HepG2 (cell line): Measurements from ENCODE around the gene VEGFA. TPM values are rescaled to one million over a fixed set of nuclear protein-coding genes. Genes with fewer than 3 reads are reported as not detected.

Source experiments
- HHEX ChIP-seq: IDR thresholded peaks from 2 replicates; pipeline ENCODE4 v1.6.1; 2016; ENCODE audit warnings: control low read depth
- MAF1 ChIP-seq: sonication (generic); formaldehyde crosslinking; IDR thresholded peaks from 2 replicates; pipeline ENCODE4 v1.5.0; 2020; ENCODE audit warnings: missing genetic modification reagents, borderline replicate concordance
- NR2F6 ChIP-seq, 2 experiments: IDR thresholded peaks; 2 replicates each; pipeline ENCODE4 v1.6.1; 2016; ENCODE audit warnings: antibody characterized with exemption in 1 of 2, mild to moderate bottlenecking in 1 of 2
- SP2 ChIP-seq: sonication (generic); formaldehyde crosslinking; IDR thresholded peaks from 2 replicates; pipeline ENCODE4 v1.5.1; 2020; ENCODE audit warnings: mild to moderate bottlenecking, missing genetic modification reagents
- SPEN ChIP-seq: sonication (generic); formaldehyde crosslinking; IDR thresholded peaks from 2 replicates; pipeline ENCODE4 v1.5.1; 2020; ENCODE audit warnings: low read depth, mild to moderate bottlenecking, missing genetic modification reagents
- polyA plus RNA-seq, 8 experiments: library from polyadenylated mRNA; depleted of rRNA in 3 of 8; stranded (reverse) in 7 of 8; unstranded in 1 of 8; fragments of >200 nt; fragmentation: Illumina TruSeq in 4 of 8; extraction: Trizol in 4 of 8; gene quantifications; 2 replicates each; pipeline versions ENCODE4 v1.2.1 to v1.2.3, GENCODE V29; 2011 to 2016; ENCODE audit warnings: low read depth in 4 of 8, missing spikeins in 1 of 8, mixed read lengths in 1 of 8; ENCODE audit not compliant: insufficient read depth in 1 of 8
- total RNA-seq, 5 experiments: library from RNA; depleted of rRNA; stranded (reverse); fragments of >200 nt; fragmentation: Illumina TruSeq; extraction: Trizol; gene quantifications; 2 replicates each; pipeline ENCODE4 v1.2.3, GENCODE V29; 2016; ENCODE audit warnings: low read depth in 1 of 5
- TF ChIP-seq, protein P1 (sequence below): sonication (generic); formaldehyde crosslinking; IDR thresholded peaks from 2 replicates; pipeline ENCODE4 v1.4.0; 2020; ENCODE audit warnings: mild to moderate bottlenecking, missing genetic modification reagents
- TF ChIP-seq, protein P2 (sequence below), 2 experiments: fragments of 450-650 bp in 1 of 2; sonication (generic) in 1 of 2; formaldehyde crosslinking; IDR thresholded peaks; 2 replicates each; pipeline versions ENCODE4 v1.5.0 to v1.8.0; 2020 to 2022; ENCODE audit warnings: mild to moderate bottlenecking in 1 of 2, missing genetic modification reagents in 1 of 2
- TF ChIP-seq, protein P3 (sequence below): sonication (generic); formaldehyde crosslinking; IDR thresholded peaks from 2 replicates; pipeline ENCODE4 v1.4.0; 2020; ENCODE audit warnings: missing genetic modification reagents, borderline replicate concordance
- TF ChIP-seq, protein P4 (sequence below): sonication (generic); formaldehyde crosslinking; IDR thresholded peaks from 2 replicates; pipeline ENCODE4 v1.5.0; 2020; ENCODE audit warnings: mild to moderate bottlenecking, missing genetic modification reagents, borderline replicate concordance
- TF ChIP-seq, protein P5 (sequence below): sonication (generic); formaldehyde crosslinking; IDR thresholded peaks from one replicate; pipeline ENCODE4 v1.5.1; 2020; ENCODE audit warnings: mild to moderate bottlenecking, missing genetic modification reagents; ENCODE audit errors: not compliant biosample characterization
- TF ChIP-seq, protein P6 (sequence below): sonication (generic); formaldehyde crosslinking; IDR thresholded peaks from 2 replicates; pipeline ENCODE4 v1.5.0; 2020; ENCODE audit warnings: mild to moderate bottlenecking, missing genetic modification reagents

VEGFA gene
- total and polyA plus RNA-seq, 2 of the 13 experiments (the other 11 are each of a cell fraction or from before 2014, with no cell fraction given), result 68.1 to 629 TPM

DNA sequence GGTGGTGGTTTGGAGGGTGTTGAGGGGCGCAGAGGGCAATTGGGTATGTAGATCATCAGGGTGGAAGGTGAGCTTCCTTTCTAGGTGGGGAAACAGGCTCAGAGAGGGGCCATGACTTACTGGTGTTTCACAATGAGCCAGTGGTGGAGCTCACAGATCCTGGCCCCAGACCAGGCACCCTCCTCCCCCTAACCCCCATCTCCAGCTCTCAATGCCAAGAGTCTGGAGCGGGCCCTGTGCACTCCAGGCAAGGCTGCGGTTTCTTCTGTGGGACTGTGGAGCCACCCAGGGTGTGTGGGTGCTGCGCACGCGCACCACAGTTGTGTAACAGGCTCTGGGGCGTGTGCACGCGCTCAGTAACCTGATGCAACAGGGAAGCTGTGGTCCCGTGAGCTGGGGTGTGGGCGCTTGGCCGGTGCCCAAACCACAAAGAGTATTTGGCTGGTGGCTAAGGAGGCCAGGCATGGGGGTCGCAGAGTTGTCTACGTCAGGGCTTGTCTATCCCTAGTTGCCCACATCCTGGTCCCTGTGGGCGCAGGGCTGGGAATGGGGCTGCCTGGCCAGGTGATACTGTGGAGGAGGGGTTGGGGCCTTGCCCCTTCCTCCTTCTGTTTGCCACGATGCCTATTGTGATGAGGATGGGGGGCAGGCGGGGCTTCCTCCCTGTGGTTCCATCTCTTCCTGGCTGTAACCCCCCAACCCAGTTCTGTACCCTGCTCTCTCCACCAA is 44.9 kb upstream of the VEGFA start (continued):
- TF ChIP-seq, protein P1, sequence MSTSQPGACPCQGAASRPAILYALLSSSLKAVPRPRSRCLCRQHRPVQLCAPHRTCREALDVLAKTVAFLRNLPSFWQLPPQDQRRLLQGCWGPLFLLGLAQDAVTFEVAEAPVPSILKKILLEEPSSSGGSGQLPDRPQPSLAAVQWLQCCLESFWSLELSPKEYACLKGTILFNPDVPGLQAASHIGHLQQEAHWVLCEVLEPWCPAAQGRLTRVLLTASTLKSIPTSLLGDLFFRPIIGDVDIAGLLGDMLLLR (CRISPR knock-in tag), result no peak
- TF ChIP-seq, protein P2, sequence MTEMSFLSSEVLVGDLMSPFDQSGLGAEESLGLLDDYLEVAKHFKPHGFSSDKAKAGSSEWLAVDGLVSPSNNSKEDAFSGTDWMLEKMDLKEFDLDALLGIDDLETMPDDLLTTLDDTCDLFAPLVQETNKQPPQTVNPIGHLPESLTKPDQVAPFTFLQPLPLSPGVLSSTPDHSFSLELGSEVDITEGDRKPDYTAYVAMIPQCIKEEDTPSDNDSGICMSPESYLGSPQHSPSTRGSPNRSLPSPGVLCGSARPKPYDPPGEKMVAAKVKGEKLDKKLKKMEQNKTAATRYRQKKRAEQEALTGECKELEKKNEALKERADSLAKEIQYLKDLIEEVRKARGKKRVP (CRISPR knock-in tag; IDR thresholded peaks at IDR 0.05), result peak; percentile 76 to 100; a peak in 3 of 4 replicates
- TF ChIP-seq, protein P3, sequence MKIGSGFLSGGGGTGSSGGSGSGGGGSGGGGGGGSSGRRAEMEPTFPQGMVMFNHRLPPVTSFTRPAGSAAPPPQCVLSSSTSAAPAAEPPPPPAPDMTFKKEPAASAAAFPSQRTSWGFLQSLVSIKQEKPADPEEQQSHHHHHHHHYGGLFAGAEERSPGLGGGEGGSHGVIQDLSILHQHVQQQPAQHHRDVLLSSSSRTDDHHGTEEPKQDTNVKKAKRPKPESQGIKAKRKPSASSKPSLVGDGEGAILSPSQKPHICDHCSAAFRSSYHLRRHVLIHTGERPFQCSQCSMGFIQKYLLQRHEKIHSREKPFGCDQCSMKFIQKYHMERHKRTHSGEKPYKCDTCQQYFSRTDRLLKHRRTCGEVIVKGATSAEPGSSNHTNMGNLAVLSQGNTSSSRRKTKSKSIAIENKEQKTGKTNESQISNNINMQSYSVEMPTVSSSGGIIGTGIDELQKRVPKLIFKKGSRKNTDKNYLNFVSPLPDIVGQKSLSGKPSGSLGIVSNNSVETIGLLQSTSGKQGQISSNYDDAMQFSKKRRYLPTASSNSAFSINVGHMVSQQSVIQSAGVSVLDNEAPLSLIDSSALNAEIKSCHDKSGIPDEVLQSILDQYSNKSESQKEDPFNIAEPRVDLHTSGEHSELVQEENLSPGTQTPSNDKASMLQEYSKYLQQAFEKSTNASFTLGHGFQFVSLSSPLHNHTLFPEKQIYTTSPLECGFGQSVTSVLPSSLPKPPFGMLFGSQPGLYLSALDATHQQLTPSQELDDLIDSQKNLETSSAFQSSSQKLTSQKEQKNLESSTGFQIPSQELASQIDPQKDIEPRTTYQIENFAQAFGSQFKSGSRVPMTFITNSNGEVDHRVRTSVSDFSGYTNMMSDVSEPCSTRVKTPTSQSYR (CRISPR knock-in tag), result peak; percentile 88
- TF ChIP-seq, protein P4, sequence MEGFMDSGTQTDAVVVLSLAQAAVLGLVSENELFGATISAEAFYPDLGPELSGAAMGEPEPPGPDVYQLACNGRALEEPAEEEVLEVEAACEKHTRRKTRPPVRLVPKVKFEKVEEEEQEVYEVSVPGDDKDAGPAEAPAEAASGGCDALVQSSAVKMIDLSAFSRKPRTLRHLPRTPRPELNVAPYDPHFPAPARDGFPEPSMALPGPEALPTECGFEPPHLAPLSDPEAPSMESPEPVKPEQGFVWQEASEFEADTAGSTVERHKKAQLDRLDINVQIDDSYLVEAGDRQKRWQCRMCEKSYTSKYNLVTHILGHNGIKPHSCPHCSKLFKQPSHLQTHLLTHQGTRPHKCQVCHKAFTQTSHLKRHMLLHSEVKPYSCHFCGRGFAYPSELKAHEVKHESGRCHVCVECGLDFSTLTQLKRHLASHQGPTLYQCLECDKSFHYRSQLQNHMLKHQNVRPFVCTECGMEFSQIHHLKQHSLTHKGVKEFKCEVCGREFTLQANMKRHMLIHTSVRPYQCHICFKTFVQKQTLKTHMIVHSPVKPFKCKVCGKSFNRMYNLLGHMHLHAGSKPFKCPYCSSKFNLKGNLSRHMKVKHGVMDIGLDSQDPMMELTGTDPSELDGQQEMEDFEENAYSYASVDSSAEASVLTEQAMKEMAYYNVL (CRISPR knock-in tag), result peak; percentile 75; the same call in 1 of the 2 replicates
- no peak for TF ChIP-seq HHEX (CRISPR knock-in tag)
- no peak for TF ChIP-seq NR2F6 (IDR thresholded peaks at IDR 0.05)
- peak; percentile 63; the same call in 1 of the 2 replicates for TF ChIP-seq NR2F6 (CRISPR knock-in tag; IDR thresholded peaks at IDR 0.05)
- TF ChIP-seq SPEN (CRISPR knock-in tag), result 0 out of 2 replicates have a peak, but pooled peaks have one; percentile 73
- no peak for TF ChIP-seq MAF1 (CRISPR knock-in tag)
- TF ChIP-seq, protein P5, sequence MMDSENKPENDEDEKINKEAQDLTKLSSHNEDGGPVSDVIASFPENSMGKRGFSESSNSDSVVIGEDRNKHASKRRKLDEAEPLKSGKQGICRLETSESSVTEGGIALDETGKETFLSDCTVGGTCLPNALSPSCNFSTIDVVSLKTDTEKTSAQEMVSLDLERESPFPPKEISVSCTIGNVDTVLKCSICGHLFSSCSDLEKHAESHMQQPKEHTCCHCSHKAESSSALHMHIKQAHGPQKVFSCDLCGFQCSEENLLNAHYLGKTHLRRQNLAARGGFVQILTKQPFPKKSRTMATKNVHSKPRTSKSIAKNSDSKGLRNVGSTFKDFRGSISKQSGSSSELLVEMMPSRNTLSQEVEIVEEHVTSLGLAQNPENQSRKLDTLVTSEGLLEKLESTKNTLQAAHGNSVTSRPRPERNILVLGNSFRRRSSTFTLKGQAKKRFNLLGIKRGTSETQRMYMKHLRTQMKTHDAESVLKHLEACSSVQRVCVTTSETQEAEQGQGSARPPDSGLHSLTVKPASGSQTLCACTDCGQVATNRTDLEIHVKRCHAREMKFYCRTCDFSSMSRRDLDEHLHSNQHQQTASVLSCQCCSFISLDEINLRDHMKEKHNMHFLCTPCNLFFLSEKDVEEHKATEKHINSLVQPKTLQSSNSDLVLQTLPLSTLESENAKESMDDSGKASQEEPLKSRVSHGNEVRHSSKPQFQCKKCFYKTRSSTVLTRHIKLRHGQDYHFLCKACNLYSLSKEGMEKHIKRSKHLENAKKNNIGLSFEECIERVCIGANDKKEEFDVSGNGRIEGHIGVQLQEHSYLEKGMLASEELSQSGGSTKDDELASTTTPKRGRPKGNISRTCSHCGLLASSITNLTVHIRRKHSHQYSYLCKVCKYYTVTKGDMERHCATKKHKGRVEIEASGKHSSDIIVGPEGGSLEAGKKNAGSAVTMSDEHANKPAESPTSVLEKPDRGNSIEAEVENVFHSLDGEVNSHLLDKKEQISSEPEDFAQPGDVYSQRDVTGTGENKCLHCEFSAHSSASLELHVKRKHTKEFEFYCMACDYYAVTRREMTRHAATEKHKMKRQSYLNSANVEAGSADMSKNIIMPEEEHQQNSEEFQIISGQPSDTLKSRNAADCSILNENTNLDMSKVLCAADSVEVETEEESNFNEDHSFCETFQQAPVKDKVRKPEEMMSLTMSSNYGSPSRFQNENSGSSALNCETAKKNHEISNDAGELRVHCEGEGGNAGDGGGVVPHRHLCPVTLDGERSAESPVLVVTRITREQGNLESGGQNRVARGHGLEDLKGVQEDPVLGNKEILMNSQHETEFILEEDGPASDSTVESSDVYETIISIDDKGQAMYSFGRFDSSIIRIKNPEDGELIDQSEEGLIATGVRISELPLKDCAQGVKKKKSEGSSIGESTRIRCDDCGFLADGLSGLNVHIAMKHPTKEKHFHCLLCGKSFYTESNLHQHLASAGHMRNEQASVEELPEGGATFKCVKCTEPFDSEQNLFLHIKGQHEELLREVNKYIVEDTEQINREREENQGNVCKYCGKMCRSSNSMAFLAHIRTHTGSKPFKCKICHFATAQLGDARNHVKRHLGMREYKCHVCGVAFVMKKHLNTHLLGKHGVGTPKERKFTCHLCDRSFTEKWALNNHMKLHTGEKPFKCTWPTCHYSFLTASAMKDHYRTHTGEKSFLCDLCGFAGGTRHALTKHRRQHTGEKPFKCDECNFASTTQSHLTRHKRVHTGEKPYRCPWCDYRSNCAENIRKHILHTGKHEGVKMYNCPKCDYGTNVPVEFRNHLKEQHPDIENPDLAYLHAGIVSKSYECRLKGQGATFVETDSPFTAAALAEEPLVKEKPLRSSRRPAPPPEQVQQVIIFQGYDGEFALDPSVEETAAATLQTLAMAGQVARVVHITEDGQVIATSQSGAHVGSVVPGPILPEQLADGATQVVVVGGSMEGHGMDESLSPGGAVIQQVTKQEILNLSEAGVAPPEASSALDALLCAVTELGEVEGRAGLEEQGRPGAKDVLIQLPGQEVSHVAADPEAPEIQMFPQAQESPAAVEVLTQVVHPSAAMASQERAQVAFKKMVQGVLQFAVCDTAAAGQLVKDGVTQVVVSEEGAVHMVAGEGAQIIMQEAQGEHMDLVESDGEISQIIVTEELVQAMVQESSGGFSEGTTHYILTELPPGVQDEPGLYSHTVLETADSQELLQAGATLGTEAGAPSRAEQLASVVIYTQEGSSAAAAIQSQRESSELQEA (CRISPR knock-in tag), result peak; percentile 63
- TF ChIP-seq, protein P6, sequence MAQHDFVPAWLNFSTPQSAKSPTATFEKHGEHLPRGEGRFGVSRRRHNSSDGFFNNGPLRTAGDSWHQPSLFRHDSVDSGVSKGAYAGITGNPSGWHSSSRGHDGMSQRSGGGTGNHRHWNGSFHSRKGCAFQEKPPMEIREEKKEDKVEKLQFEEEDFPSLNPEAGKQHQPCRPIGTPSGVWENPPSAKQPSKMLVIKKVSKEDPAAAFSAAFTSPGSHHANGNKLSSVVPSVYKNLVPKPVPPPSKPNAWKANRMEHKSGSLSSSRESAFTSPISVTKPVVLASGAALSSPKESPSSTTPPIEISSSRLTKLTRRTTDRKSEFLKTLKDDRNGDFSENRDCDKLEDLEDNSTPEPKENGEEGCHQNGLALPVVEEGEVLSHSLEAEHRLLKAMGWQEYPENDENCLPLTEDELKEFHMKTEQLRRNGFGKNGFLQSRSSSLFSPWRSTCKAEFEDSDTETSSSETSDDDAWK (CRISPR knock-in tag), result no peak
- no peak for TF ChIP-seq SP2 (CRISPR knock-in tag)
